ENCODE data around the gene HSCB. TPM values are rescaled to one million over a fixed set of nuclear protein-coding genes. Genes with fewer than 3 reads are reported as not detected.

The HSCB gene
- total RNA-seq, 3 donors from 2014 or later (not counting 1 experiment from before 2014, with no cell fraction given) = 11.4 to 13.6 (median 12.3) TPM

DNA sequence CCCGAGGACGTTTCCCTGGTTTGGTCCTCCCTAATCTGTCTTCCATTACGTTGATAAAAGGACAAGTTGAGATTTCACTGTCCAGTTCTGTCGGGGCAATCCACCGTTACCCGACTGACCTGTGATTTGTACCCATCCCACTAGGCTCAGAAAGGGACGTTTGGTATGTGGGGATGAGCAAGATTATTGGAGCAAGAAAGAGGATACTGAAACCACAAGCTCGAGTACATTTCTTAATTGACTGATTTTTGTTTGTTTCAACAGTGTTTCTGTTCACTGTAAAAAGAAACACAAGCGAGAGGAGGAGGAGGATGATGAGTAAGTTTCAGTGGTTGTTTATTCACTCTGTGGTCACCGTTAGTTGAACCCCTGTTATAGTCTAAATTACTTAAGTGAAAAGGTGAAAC, 31.6 kb downstream of the HSCB start:
- Histone ChIP-seq H3K27ac (ENCODE audit: low read length) (peak overlapping the region; percentile 82), H3K4me3 (ENCODE audit: low read length) (peak overlapping the region; percentile 55), H3K4me1 (ENCODE audit: control insufficient read depth, insufficient read depth, low read length) (peaks cover 31% of the 10 kb centered on the region), H3K9me3 (ENCODE audit: control insufficient read depth, insufficient read depth, low read length) (peaks cover 4% of the 10 kb centered on the region), H3K36me3 (ENCODE audit: control insufficient read depth, insufficient read depth, low read length) (peaks cover 15% of the 10 kb centered on the region), H3K27me3 (ENCODE audit: control insufficient read depth, insufficient read depth, low read length) (no peaks in the 10 kb centered on the region)
- under 1% methylated on average over 10 of the region's 10 CpGs for WGBS (ENCODE audit: insufficient coverage)
- peak overlapping the region; percentile 98 for H3K4me3 Mint-ChIP-seq
- peak overlapping the region; percentile 96 for H3K27ac Mint-ChIP-seq
- H3K27me3 Mint-ChIP-seq (ENCODE audit: low read depth in 2 of 2) = no peaks in the 10 kb centered on the region
- intact Hi-C loops (cut with micrococcal nuclease) = loop anchor here (2.0 kb wide), 2 partner anchors 27 to 37 kb away; partner anchors contain the start of gene XBP1
- H3K36me3 Mint-ChIP-seq = peaks cover 6% of the 10 kb centered on the region
- TF ChIP-seq, protein P1, sequence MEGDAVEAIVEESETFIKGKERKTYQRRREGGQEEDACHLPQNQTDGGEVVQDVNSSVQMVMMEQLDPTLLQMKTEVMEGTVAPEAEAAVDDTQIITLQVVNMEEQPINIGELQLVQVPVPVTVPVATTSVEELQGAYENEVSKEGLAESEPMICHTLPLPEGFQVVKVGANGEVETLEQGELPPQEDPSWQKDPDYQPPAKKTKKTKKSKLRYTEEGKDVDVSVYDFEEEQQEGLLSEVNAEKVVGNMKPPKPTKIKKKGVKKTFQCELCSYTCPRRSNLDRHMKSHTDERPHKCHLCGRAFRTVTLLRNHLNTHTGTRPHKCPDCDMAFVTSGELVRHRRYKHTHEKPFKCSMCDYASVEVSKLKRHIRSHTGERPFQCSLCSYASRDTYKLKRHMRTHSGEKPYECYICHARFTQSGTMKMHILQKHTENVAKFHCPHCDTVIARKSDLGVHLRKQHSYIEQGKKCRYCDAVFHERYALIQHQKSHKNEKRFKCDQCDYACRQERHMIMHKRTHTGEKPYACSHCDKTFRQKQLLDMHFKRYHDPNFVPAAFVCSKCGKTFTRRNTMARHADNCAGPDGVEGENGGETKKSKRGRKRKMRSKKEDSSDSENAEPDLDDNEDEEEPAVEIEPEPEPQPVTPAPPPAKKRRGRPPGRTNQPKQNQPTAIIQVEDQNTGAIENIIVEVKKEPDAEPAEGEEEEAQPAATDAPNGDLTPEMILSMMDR (IDR thresholded peaks at IDR 0.05) = no peak
- peaks cover 20 to 25% of the 10 kb centered on the region in 2 donors for H3K4me1 Mint-ChIP-seq
- DNase-seq (no peak), ATAC-seq (peak in 1 of 3 donors; percentile 10)
- H3K9me3 Mint-ChIP-seq = peaks cover 0 to 2% of the 10 kb centered on the region in 2 donors

DNA sequence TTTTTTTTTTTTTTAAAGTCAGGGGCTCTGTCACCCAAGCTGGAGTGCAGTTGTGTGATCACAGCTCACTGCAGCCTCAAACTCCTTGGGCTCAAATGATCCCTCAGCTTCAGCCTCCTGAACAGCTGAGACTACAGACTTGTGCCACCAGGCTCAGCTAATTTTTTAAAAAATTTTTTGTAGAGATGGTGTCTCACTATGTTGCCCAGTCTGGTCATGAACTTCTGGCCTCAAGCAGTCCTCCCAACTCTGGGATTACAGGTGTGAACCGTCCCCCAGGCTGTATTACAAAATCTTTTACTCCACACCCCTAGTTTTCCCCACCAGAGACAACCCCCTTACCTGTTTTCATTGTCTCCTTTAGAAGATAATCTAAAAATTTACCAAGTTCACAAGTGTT, 32.5 kb downstream of the HSCB start:
- Mint-ChIP-seq H3K27me3 (ENCODE audit: low read depth in 2 of 2) (no peaks in the 10 kb centered on the region), H3K27ac (peak overlapping the region; percentile 86 to 96), H3K4me1 (peaks cover 21 to 25% of the 10 kb centered on the region in 2 donors), H3K4me3 (peak overlapping the region; percentile 69), H3K9me3 (no peaks in the 10 kb centered on the region), H3K36me3 (peaks cover 6% of the 10 kb centered on the region)
- TF ChIP-seq, protein P1 (IDR thresholded peaks at IDR 0.05) = no peak
- Histone ChIP-seq H3K27ac (ENCODE audit: low read length) (no peak overlapping the region), H3K4me1 (ENCODE audit: control insufficient read depth, insufficient read depth, low read length) (peaks cover 36% of the 10 kb centered on the region), H3K27me3 (ENCODE audit: control insufficient read depth, insufficient read depth, low read length) (no peaks in the 10 kb centered on the region), H3K36me3 (ENCODE audit: control insufficient read depth, insufficient read depth, low read length) (peaks cover 15% of the 10 kb centered on the region), H3K4me3 (ENCODE audit: low read length) (no peak overlapping the region), H3K9me3 (ENCODE audit: control insufficient read depth, insufficient read depth, low read length) (peaks cover under 1% of the 10 kb centered on the region)
- DNase-seq (no peak), ATAC-seq (no peak)
- WGBS (ENCODE audit: insufficient coverage) = 89% methylated on average over 1 of the region's 1 CpG
- intact Hi-C loops (cut with micrococcal nuclease) = no loop called here

DNA sequence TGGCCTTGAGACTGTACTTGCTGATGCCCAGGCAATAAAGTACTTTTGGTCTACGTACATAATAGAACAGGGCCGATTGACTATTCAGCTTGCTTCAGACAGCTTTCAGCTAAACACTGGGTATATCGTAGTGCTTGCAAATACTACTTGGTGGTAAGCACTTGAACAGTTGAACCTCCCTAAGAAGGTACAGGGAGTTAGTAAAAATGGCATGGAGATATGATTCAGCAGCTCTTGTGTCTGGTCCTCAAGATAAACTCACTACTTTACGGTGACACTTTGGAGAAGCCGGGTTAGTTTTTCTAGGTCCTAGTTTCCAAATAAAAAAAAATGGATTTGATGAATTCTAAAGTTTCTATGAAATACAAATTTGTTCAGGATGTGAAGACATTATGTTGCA, 38.0 kb downstream of the HSCB start:
- H3K36me3 Mint-ChIP-seq = peaks cover 12% of the 10 kb centered on the region
- no peak for DNase-seq
- peak overlapping the region; percentile 35 to 45 for H3K27ac Mint-ChIP-seq
- WGBS (ENCODE audit: insufficient coverage) = 86% methylated on average over 5 of the region's 5 CpGs
- Histone ChIP-seq H3K4me1 (ENCODE audit: control insufficient read depth, insufficient read depth, low read length) (peaks cover 15% of the 10 kb centered on the region), H3K9me3 (ENCODE audit: control insufficient read depth, insufficient read depth, low read length) (no peaks in the 10 kb centered on the region), H3K27me3 (ENCODE audit: control insufficient read depth, insufficient read depth, low read length) (no peaks in the 10 kb centered on the region), H3K36me3 (ENCODE audit: control insufficient read depth, insufficient read depth, low read length) (peaks cover 53% of the 10 kb centered on the region), H3K27ac (ENCODE audit: low read length) (no peak overlapping the region), H3K4me3 (ENCODE audit: low read length) (no peak overlapping the region)
- no peaks in the 10 kb centered on the region for H3K9me3 Mint-ChIP-seq
- ATAC-seq = no peak
- H3K4me1 Mint-ChIP-seq = peaks cover 29 to 36% of the 10 kb centered on the region in 2 donors
- H3K4me3 Mint-ChIP-seq = no peak overlapping the region
- no peaks in the 10 kb centered on the region for H3K27me3 Mint-ChIP-seq (ENCODE audit: low read depth in 2 of 2)
- intact Hi-C loops (cut with micrococcal nuclease) = no loop called here
- TF ChIP-seq, protein P1 (IDR thresholded peaks at IDR 0.05) = no peak

DNA sequence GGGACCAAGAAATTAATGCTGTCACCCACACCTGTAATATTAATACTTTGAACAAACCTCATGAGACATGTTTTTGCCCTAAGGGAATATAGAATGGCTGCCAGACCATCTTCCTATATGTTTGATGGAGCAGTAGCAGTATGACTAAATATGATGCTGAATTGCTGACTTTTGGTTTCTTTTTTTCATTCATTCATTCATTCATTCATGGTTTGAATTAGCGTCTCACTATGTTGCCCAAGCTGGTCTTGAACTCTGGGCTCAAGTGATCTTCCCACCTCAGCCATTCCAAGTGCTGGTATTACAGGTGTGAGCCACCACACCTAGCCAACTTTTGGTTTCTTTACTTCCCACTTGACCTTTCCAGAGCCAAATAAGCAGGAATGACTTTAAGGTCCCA, 38.5 kb downstream of the HSCB start:
- Histone ChIP-seq H3K36me3 (ENCODE audit: control insufficient read depth, insufficient read depth, low read length) (peaks cover 56% of the 10 kb centered on the region), H3K4me1 (ENCODE audit: control insufficient read depth, insufficient read depth, low read length) (peaks cover 13% of the 10 kb centered on the region), H3K27ac (ENCODE audit: low read length) (no peak overlapping the region), H3K4me3 (ENCODE audit: low read length) (no peak overlapping the region), H3K27me3 (ENCODE audit: control insufficient read depth, insufficient read depth, low read length) (no peaks in the 10 kb centered on the region), H3K9me3 (ENCODE audit: control insufficient read depth, insufficient read depth, low read length) (no peaks in the 10 kb centered on the region)
- no peak for DNase-seq
- intact Hi-C loops (cut with micrococcal nuclease) = no loop called here
- Mint-ChIP-seq H3K4me1 (peaks cover 30 to 31% of the 10 kb centered on the region in 2 donors), H3K36me3 (peaks cover 16% of the 10 kb centered on the region), H3K27me3 (ENCODE audit: low read depth in 2 of 2) (no peaks in the 10 kb centered on the region), H3K9me3 (no peaks in the 10 kb centered on the region), H3K27ac (peak overlapping the region; percentile 35 to 45), H3K4me3 (no peak overlapping the region)
- TF ChIP-seq, protein P1 (IDR thresholded peaks at IDR 0.05) = no peak
- WGBS (ENCODE audit: insufficient coverage) = 100% methylated on average over 1 of the region's 1 CpG
- no peak for ATAC-seq

All from natural killer cell (primary cell).